Adrenal gland (tissue), 5 donors: Measurements from ENCODE around the gene CTBP2.

ENCODE experiments used
- POLR2A ChIP-seq, 2 donors: fragments of 450-650 bp; IDR thresholded peaks; one replicate each; pipeline ENCODE4 v1.6.1; 2017; ENCODE audit warnings: antibody characterized with exemption in 2 of 2, mild to moderate bottlenecking in 2 of 2, moderate library complexity in 1 of 2
- TF ChIP-seq, protein P1 (sequence below), 6 experiments: fragments of 450-650 bp in 4 of 6; fragments of 200-600 bp in 2 of 6; sonication (generic) in 1 of 6; IDR thresholded peaks; 1 replicate in 5 of 6; 2 replicates in 1 of 6; pipeline versions ENCODE4 v1.5.1 to v1.8.0; 2016 to 2021; ENCODE audit warnings: antibody characterized with exemption in 6 of 6, mild to moderate bottlenecking in 2 of 6, moderate library complexity in 1 of 6
- donor health status: DM: no; HTN: no; CAD: no.

DNA sequence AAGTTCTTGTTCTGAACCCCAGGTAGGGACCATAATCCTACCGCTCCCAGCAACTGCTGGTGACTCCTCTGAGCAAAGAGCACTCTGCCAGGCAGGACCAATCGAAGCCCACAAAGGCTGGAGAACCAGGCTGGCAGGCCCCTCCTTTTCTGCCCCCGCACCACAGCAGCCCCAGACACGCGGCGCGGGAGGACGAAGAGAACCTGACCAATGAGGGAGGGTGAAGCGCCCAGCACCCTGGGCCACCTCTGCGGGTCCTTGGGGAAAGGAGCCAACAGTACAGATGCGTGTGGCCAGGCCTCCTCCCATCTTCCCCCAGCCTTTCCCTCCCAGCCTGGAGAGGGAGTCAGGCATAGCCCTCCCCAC lies 25.9 kb downstream of the CTBP2 start:
- TF ChIP-seq, protein P1, sequence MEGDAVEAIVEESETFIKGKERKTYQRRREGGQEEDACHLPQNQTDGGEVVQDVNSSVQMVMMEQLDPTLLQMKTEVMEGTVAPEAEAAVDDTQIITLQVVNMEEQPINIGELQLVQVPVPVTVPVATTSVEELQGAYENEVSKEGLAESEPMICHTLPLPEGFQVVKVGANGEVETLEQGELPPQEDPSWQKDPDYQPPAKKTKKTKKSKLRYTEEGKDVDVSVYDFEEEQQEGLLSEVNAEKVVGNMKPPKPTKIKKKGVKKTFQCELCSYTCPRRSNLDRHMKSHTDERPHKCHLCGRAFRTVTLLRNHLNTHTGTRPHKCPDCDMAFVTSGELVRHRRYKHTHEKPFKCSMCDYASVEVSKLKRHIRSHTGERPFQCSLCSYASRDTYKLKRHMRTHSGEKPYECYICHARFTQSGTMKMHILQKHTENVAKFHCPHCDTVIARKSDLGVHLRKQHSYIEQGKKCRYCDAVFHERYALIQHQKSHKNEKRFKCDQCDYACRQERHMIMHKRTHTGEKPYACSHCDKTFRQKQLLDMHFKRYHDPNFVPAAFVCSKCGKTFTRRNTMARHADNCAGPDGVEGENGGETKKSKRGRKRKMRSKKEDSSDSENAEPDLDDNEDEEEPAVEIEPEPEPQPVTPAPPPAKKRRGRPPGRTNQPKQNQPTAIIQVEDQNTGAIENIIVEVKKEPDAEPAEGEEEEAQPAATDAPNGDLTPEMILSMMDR (IDR thresholded peaks at IDR 0.05) = no peak
- TF ChIP-seq POLR2A (IDR thresholded peaks at IDR 0.05) = no peak
